Loucy (cell line): Measurements from ENCODE around the gene NKTR.
"Not testable (repeated sequence)": the region's sequence is repeated elsewhere in the genome, so short reads cannot be mapped to it uniquely, and the experiment has no call there.

Experiments
- H2AFZ ChIP-seq: fragments of 200-600 bp; sonication (generic); 2 replicates; pipeline ENCODE4 v1.6.0; 2016; ENCODE audit warnings: antibody characterized with exemption, mild to moderate bottlenecking, low read length, moderate library complexity
- H3F3A ChIP-seq: fragments of 200-600 bp; 2 replicates; pipeline ENCODE4 v1.6.0; 2016; ENCODE audit warnings: antibody characterized with exemption, low read depth, mild to moderate bottlenecking
- H3K27me3 ChIP-seq: fragments of 200-600 bp; sonication (generic); 2 replicates; pipeline ENCODE4 v1.6.1; 2014; ENCODE audit warnings: low read length, mild to moderate bottlenecking; ENCODE audit not compliant: insufficient read depth, poor library complexity, severe bottlenecking
- H3K36me3 ChIP-seq: fragments of 200-600 bp; sonication (generic); 2 replicates; pipeline ENCODE4 v1.6.1; 2016; ENCODE audit warnings: low read length; ENCODE audit not compliant: insufficient read depth
- H3K4me1 ChIP-seq: fragments of 200-600 bp; sonication (generic); 2 replicates; pipeline ENCODE4 v1.5.1; 2014; ENCODE audit warnings: low read length, mild to moderate bottlenecking; ENCODE audit not compliant: insufficient read depth, poor library complexity, severe bottlenecking
- H3K4me2 ChIP-seq: fragments of 200-600 bp; sonication (generic); 2 replicates; pipeline ENCODE4 v1.6.0; 2014; ENCODE audit warnings: antibody characterized with exemption, low read length, low read depth, mild to moderate bottlenecking; ENCODE audit not compliant: poor library complexity, severe bottlenecking
- H3K4me3 ChIP-seq: fragments of 200-600 bp; sonication (generic); 2 replicates; pipeline ENCODE4 v1.5.1; 2014; ENCODE audit warnings: low read length, mild to moderate bottlenecking, mixed read lengths; ENCODE audit not compliant: poor library complexity, severe bottlenecking
- H3K79me2 ChIP-seq: fragments of 200-600 bp; sonication (generic); 2 replicates; pipeline ENCODE4 v1.6.1; 2014; ENCODE audit warnings: low read length; ENCODE audit not compliant: insufficient read depth
- H3K9ac ChIP-seq: fragments of 200-600 bp; sonication (generic); 2 replicates; pipeline ENCODE4 v1.6.0; 2014; ENCODE audit warnings: mild to moderate bottlenecking, low read depth, low read length, moderate library complexity; ENCODE audit not compliant: poor library complexity, severe bottlenecking
- H3K9me2 ChIP-seq: fragments of 200-600 bp; sonication (generic); replicated peaks from 2 replicates; pipeline ENCODE4 v1.6.1; 2016; ENCODE audit warnings: low read depth, low read length, mixed read lengths
- H3K9me3 ChIP-seq: fragments of 200-600 bp; sonication (generic); 2 replicates; pipeline ENCODE4 v1.6.1; 2014; ENCODE audit warnings: mild to moderate bottlenecking, antibody characterized with exemption, low read length, low read depth; ENCODE audit not compliant: insufficient read depth
- H4K20me1 ChIP-seq: fragments of 200-600 bp; sonication (generic); 2 replicates; pipeline ENCODE4 v1.6.0; 2014; ENCODE audit warnings: antibody characterized with exemption, low read length, mild to moderate bottlenecking; ENCODE audit not compliant: insufficient read depth, poor library complexity, severe bottlenecking
- EZH2phosphoT487 ChIP-seq: fragments of 200-600 bp; IDR thresholded peaks from 2 replicates; pipeline ENCODE4 v1.6.1; 2018; ENCODE audit warnings: antibody characterized with exemption, mild to moderate bottlenecking, moderate library complexity, borderline replicate concordance
- TF ChIP-seq, protein P1 (sequence below): fragments of 200-600 bp; sonication (generic); conservative IDR thresholded peaks from 2 replicates; pipeline ENCODE4 v1.5.1; 2014; ENCODE audit warnings: mild to moderate bottlenecking, antibody characterized with exemption, low read length

NKTR gene

GRCh38 chr3:42572278-42572677 lies 28.2 kb upstream of the NKTR start:
- H4K20me1 ChIP-seq: no peaks in the 10 kb centered on the region
- H3F3A ChIP-seq: no peaks in the 10 kb centered on the region
- no peaks in the 10 kb centered on the region for H3K9me2 ChIP-seq
- H3K36me3 ChIP-seq: peaks cover 6% of the 10 kb centered on the region; the same call in 1 of the 2 replicates
- peaks cover 7% of the 10 kb centered on the region; the same call in 1 of the 2 replicates for H3K9me3 ChIP-seq
- H2AFZ ChIP-seq: no peak overlapping the region
- no peaks in the 10 kb centered on the region for H3K79me2 ChIP-seq
- no peak overlapping the region for H3K4me2 ChIP-seq
- no peaks in the 10 kb centered on the region for H3K27me3 ChIP-seq
- H3K4me1 ChIP-seq: no peaks in the 10 kb centered on the region
- no peak overlapping the region for H3K4me3 ChIP-seq
- no peak overlapping the region for H3K9ac ChIP-seq
- TF ChIP-seq, protein P1, sequence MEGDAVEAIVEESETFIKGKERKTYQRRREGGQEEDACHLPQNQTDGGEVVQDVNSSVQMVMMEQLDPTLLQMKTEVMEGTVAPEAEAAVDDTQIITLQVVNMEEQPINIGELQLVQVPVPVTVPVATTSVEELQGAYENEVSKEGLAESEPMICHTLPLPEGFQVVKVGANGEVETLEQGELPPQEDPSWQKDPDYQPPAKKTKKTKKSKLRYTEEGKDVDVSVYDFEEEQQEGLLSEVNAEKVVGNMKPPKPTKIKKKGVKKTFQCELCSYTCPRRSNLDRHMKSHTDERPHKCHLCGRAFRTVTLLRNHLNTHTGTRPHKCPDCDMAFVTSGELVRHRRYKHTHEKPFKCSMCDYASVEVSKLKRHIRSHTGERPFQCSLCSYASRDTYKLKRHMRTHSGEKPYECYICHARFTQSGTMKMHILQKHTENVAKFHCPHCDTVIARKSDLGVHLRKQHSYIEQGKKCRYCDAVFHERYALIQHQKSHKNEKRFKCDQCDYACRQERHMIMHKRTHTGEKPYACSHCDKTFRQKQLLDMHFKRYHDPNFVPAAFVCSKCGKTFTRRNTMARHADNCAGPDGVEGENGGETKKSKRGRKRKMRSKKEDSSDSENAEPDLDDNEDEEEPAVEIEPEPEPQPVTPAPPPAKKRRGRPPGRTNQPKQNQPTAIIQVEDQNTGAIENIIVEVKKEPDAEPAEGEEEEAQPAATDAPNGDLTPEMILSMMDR: peak; percentile 81
- TF ChIP-seq EZH2phosphoT487: no peak

- 0 out of 2 replicates have a peak, but pooled peaks cover 4% of the 10 kb centered on the region for H3K36me3 ChIP-seq
- H3K4me2 ChIP-seq: no peak overlapping the region
- peaks cover 13% of the 10 kb centered on the region; the same call in 1 of the 2 replicates for H3K79me2 ChIP-seq
Measured at GRCh38 chr3:42575137-42575741, 25.2 kb upstream of the NKTR start.

DNA sequence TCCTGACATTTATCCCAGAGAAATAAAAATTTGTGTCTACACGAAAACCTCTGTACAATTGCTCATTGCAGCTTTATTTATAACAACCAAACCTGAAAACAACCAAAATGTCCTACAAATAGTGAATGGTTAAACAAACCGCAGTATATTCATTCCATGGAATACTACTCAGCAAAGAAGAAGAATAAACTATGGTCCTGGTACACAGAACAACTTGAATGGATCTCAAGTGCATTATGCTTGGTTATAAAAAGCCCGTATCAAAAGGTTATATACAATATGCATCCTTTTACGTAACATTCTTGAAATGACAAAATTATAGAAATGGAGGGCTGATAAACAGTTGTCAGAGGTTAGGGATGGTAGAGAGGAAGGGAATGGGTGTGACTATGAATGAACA lies 22.4 kb upstream of the NKTR start:
- Histone ChIP-seq H2AFZ (no peak overlapping the region), H3K36me3 (0 out of 2 replicates have a peak, but pooled peaks cover 4% of the 10 kb centered on the region), H3K9me3 (peaks cover 7% of the 10 kb centered on the region; the same call in 1 of the 2 replicates), H3F3A (no peaks in the 10 kb centered on the region), H3K4me2 (no peak overlapping the region), H3K27me3 (no peaks in the 10 kb centered on the region), H4K20me1 (no peaks in the 10 kb centered on the region), H3K79me2 (peaks cover 28% of the 10 kb centered on the region), H3K9me2 (no peaks in the 10 kb centered on the region), H3K4me3 (no peak overlapping the region), H3K9ac (no peak overlapping the region), H3K4me1 (peaks cover 27% of the 10 kb centered on the region)
- TF ChIP-seq, protein P1: no peak
- no peak for TF ChIP-seq EZH2phosphoT487

More at GRCh38 chr3:42575137-42575741, 25.2 kb upstream of the NKTR start:
- H3K4me3 ChIP-seq: no peak overlapping the region
- H3F3A ChIP-seq: no peaks in the 10 kb centered on the region
- H3K4me1 ChIP-seq: peaks cover 8% of the 10 kb centered on the region
- peaks cover 7% of the 10 kb centered on the region; the same call in 1 of the 2 replicates for H3K9me3 ChIP-seq
- no peak overlapping the region for H2AFZ ChIP-seq
- TF ChIP-seq, protein P1: no peak
- no peak for TF ChIP-seq EZH2phosphoT487
- no peaks in the 10 kb centered on the region for H3K27me3 ChIP-seq
- H3K9me2 ChIP-seq: no peaks in the 10 kb centered on the region
- no peaks in the 10 kb centered on the region for H4K20me1 ChIP-seq
- no peak overlapping the region for H3K9ac ChIP-seq

DNA sequence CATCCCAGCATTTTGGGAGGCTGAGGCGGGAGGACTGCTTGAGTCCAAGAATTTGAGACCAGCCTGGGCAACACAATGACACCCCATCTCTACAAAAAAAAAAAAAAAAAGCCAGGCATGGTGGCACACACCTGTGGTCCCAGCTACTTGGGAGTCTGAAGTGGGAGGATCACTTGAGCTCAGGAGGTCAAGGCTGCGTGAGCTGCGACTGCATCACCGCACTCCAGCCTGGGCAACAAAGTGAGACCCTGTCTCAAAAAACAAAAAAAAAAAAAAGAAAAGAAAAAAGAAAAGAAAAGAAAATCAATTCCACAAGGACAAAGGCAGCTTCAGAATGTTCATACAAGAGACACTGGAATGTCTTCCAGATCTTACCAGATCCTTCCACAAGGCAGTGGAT lies 21.1 kb upstream of the NKTR start:
- H3K27me3 ChIP-seq, H4K20me1 ChIP-seq, H3K9me3 ChIP-seq, H3K4me3 ChIP-seq, H3F3A ChIP-seq, H2AFZ ChIP-seq, H3K36me3 ChIP-seq, H3K4me2 ChIP-seq, H3K9me2 ChIP-seq: not testable (repeated sequence)
- Histone ChIP-seq H3K9ac (peak overlapping the region; percentile 91), H3K79me2 (peaks cover 31% of the 10 kb centered on the region), H3K4me1 (peaks cover 31% of the 10 kb centered on the region)
